ENCODE data around the gene FAM184B. TPM values are rescaled to one million over a fixed set of nuclear protein-coding genes. Genes with fewer than 3 reads are reported as not detected.

Gene FAM184B
- total and polyA plus RNA-seq, 11 donors = 0.04 to 0.08 TPM; not detected in 9

GRCh38 chr4:17670423-17670822, 111.0 kb downstream of the FAM184B start:
- no peak for ATAC-seq
- TF ChIP-seq CTCF (IDR thresholded peaks at IDR 0.05) (no peak), POLR2A (IDR thresholded peaks at IDR 0.05) (no peak)
- Histone ChIP-seq H3K4me3 (no peak overlapping the region), H3K9me3 (peaks cover 0 to 15% (median 1%) of the 10 kb centered on the region in 12 donors), H3K27ac (no peak overlapping the region), H3K36me3 (no peaks in the 10 kb centered on the region), H3K4me1 (peaks cover 0 to 2% (median 0%) of the 10 kb centered on the region in 12 donors), H3K27me3 (no peaks in the 10 kb centered on the region)
- DNase-seq = no peak
- intact Hi-C loops (cut with DNase I) = no loop called here

GRCh38 chr4:17667653-17668201, 113.7 kb downstream of the FAM184B start:
- 80 to 84% (median 81%) methylated on average over 3 of the region's 3 CpGs for WGBS, 4 donors
- no peak for ATAC-seq
- no peak for DNase-seq

GRCh38 chr4:17667253-17667652, 114.2 kb downstream of the FAM184B start:
- no peak for ATAC-seq

More at GRCh38 chr4:17667653-17668201, 113.7 kb downstream of the FAM184B start:
- TF ChIP-seq CTCF (IDR thresholded peaks at IDR 0.05) = no peak
- no peak for TF ChIP-seq POLR2A (IDR thresholded peaks at IDR 0.05)
- intact Hi-C loops (cut with DNase I) = no loop called here
- Histone ChIP-seq H3K4me3 (no peak overlapping the region), H3K4me1 (peaks cover 0 to 12% (median 0%) of the 10 kb centered on the region in 12 donors), H3K9me3 (peaks cover 0 to 15% (median 0%) of the 10 kb centered on the region in 12 donors), H3K36me3 (no peaks in the 10 kb centered on the region), H3K27me3 (no peaks in the 10 kb centered on the region), H3K27ac (no peak overlapping the region)

GRCh38 chr4:17665852-17666251, 115.6 kb downstream of the FAM184B start:
- Histone ChIP-seq H3K36me3 (no peaks in the 10 kb centered on the region), H3K27me3 (no peaks in the 10 kb centered on the region), H3K4me3 (no peak overlapping the region), H3K9me3 (no peaks in the 10 kb centered on the region), H3K27ac (no peak overlapping the region), H3K4me1 (peaks cover 0 to 12% (median 0%) of the 10 kb centered on the region in 12 donors)
- ATAC-seq (no peak), DNase-seq (no peak)
- TF ChIP-seq CTCF (IDR thresholded peaks at IDR 0.05) = no peak
- no peak for TF ChIP-seq POLR2A (IDR thresholded peaks at IDR 0.05)
- intact Hi-C loops (cut with DNase I) = no loop called here
- 65 to 81% (median 78%) methylated on average over 3 of the region's 3 CpGs for WGBS, 4 donors

More at GRCh38 chr4:17667253-17667652, 114.2 kb downstream of the FAM184B start:
- Histone ChIP-seq H3K4me1 (peaks cover 0 to 12% (median 0%) of the 10 kb centered on the region in 12 donors), H3K36me3 (no peaks in the 10 kb centered on the region), H3K27me3 (no peaks in the 10 kb centered on the region), H3K27ac (no peak overlapping the region), H3K9me3 (peaks cover 0 to 13% (median 0%) of the 10 kb centered on the region in 12 donors), H3K4me3 (no peak overlapping the region)
- intact Hi-C loops (cut with DNase I) = no loop called here
- no peak for DNase-seq
- TF ChIP-seq CTCF (IDR thresholded peaks at IDR 0.05) (no peak), POLR2A (IDR thresholded peaks at IDR 0.05) (no peak)
- 59 to 70% (median 62%) methylated on average over 3 of the region's 3 CpGs for WGBS, 4 donors

Measured in heart left ventricle (tissue), 16 donors.